GM12874 (cell line): Measurements from ENCODE around the gene AOC3.

Source experiments
- TF ChIP-seq, protein P1 (sequence below): IDR thresholded peaks from 2 replicates; pipeline ENCODE4 v1.5.1; 2011; ENCODE audit warnings: low read depth, mild to moderate bottlenecking, control low read depth, low read length, moderate library complexity; ENCODE audit not compliant: insufficient read depth

AOC3 gene

DNA sequence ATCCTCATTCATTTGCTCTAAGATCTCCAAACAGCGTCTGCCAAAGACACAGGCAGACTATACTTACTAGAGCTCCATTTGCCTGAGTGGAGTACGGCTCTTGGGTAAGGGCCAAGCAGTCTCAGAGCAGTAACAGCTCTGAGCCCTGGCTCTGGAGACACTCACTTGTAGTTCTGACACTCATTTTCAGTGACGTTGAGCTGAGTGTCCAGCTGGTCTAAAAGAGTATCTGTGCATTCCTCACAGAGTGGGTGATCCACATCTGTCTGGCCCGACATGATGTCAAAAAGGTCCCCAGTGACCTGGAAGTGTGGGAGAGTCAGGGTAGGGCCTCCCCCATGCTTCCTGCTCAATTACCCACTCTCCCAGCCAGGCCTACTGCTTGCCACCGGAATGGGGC is 32.6 kb upstream of the AOC3 start:
- TF ChIP-seq, protein P1, sequence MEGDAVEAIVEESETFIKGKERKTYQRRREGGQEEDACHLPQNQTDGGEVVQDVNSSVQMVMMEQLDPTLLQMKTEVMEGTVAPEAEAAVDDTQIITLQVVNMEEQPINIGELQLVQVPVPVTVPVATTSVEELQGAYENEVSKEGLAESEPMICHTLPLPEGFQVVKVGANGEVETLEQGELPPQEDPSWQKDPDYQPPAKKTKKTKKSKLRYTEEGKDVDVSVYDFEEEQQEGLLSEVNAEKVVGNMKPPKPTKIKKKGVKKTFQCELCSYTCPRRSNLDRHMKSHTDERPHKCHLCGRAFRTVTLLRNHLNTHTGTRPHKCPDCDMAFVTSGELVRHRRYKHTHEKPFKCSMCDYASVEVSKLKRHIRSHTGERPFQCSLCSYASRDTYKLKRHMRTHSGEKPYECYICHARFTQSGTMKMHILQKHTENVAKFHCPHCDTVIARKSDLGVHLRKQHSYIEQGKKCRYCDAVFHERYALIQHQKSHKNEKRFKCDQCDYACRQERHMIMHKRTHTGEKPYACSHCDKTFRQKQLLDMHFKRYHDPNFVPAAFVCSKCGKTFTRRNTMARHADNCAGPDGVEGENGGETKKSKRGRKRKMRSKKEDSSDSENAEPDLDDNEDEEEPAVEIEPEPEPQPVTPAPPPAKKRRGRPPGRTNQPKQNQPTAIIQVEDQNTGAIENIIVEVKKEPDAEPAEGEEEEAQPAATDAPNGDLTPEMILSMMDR = no peak

DNA sequence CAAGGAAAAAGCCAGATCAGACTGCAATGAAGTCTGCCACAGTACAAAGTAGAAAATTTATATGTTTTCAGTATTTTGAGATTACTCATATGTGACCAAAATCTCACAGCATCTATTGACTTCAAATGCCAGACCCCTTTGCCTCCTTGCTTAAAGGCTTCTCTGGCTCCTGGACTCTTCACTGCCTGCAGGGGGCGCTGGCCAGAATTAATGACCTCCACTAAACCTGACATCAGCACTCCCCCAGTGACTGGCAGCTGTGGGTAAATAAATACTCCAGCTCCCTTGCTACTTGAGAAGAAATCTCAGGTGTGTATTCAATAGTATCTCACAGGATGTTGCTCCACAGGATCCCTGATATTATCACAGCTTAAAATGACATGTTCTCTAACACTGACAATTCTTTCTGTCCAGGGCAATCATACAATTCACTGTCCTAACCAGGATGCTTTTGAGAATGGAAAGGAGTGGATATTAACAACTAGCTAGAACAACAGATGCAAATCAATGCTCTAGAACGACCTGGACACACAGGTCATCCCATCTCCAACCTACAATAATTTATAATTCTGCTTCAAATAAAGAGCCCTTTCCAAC is 31.0 kb upstream of the AOC3 start:
- TF ChIP-seq, protein P1 = peak; percentile 78

DNA sequence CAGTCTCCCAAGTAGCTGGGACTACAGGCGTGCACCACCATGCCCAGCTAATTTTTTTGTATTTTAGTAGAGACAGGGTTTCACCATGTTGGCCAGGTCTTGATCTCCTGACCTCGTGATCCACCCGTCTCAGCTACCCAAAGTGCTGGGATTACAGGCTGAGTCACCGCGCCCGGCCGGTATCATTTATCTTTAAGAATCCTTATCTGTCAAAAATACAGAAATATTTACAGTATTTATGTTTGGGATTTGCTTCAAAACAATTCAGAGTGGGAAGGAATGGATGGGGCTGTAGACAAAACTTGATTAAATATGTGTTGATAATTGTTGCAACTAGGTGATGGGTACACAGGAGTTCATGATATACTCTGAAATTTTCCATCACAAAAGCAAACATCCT is 29.8 kb upstream of the AOC3 start:
- TF ChIP-seq, protein P1 = no peak

DNA sequence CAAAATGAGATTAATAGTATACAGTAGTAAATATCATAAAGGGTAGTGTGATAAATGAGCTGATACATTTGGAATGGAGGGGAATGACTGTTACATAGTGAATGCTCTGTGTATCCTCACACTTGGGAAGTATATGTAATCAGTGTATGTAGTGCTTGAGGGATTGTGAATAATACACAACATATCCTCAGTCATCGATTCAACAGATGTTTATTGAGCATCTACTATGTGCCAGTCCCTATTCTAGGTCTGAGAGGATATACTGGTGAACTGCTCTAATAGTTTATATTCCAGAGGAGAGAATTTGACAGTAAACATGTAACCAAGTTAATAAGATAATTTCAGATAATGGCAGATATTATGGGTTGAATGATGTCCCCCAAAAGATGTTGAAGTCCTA is 23.5 kb upstream of the AOC3 start:
- TF ChIP-seq, protein P1 = no peak

DNA sequence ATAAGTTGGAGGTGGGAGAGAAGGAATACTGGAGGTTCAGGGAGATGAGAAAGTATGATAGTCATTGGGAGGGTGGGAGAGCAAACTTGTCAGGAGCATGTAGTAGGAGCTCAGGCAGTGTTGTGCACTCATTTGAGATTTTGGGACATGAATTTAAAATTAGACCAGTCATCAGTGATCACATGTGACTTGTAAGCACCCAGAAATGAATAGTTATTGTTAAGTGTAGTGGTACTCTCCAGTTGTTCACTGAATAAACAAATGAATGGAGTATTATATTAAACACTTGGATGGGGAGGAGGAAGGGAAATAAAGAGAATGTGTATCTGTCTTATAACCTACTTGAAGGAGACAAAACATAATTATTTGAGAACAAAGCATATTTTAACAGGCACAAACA is 20.0 kb upstream of the AOC3 start:
- TF ChIP-seq, protein P1 = no peak

DNA sequence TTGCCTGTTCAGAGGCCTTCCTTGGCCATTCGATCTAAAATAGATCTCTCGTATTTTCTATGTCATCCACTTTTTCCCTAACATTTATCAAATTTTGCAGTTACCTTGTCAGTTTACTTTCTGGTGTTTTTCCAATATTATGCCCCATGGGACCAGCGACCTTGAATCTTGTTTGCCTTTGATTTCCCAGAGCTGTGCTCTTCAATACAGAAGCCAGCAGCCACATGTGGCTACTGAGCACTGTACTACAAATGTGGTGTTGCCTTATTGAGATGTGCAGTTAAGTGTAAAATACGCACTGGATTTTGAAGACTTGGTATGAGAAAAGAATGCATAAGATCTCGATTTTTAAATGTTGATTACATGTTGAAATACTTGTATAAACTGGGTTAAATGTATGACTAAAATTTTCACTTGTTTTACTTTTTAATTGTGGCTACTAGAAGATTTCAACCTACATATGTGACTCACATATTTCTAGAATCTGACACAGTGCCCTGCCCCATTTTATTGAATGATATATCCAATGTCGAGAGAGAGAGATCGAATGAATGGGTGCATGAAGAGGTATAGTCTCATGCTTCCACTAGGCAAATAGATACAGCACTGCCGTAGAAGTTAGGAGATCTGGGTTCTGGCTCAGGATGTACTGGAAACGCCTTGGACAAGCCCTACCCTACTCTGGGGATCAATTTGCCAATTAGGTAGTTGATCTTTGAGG is 18.6 kb upstream of the AOC3 start:
- TF ChIP-seq, protein P1 = no peak

DNA sequence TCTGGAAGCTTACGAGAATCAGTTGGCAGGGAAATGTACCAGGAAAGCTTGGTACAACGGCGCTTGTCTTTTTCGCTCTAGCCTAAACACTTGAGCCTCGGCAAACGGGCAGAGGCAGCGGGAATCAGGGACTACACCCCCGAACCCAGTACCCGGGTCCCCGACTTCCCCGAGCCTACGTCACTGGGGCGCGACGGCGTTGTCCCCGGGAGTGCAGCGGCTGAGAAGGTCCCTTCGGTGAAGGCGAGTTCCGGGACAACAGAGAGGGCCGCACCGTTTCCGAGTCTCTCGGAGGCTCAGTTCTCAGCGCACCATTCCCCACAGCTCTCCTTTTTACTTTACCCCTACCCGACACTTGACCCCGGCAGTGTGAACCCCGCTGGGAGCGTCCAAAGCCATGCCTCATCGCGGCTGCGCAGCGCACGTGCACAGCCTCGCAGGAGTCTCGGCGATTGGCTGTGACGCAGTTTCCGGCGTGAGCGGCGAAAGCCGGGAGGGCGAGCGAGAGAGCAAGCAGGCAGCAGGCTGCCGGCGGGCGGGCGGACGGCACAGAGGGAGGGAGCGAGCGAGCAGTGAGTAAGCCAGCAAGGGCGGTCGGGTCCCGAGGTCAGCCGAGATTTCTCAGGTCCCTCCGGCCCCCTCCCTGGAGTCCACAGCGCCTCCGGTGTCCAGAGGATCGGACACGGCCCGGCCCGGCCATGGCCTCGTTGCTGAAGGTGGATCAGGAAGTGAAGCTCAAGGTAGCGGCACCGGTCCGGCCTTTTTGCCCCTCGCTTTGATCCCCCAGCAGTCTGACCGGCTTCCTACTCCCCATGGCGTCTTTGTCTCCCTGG is 17.8 kb upstream of the AOC3 start, which contains the start of gene PSME3:
TSS of gene PSME3 (plus strand) at position 464 of the 833 bp plus-strand sequence. CDS start at position 699, 235 bp downstream.
- TF ChIP-seq, protein P1 = no peak
